GM21528 (cell line): ENCODE data around the gene RNF217.

Experiments
- ATAC-seq: cut with Tn5 transposase; IDR thresholded peaks from one replicate; pipeline ENCODE4 v1.9.1; 2021; ENCODE audit warnings: mild to moderate bottlenecking, moderate library complexity; ENCODE audit not compliant: unreplicated experiment, low FRiP score

The RNF217 gene

DNA sequence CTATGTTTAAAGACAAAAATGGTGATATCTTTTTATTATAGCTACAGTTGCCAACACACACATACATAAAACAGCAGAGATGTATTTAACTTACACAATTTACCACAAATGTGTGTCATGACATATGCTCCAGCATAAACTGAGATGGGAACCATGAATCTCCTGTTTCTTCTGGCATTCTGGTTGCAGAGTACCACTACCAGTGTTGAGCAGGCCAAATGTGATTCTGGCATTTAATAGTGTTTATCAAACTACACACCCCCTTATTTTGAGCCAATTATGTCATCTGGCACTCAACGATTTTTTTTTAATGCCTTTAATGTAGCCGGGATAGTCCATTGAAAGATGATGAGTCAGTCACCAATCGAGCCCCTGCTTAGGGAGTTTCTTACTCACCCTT, 132.3 kb downstream of the RNF217 start:
- ATAC-seq: no peak

DNA sequence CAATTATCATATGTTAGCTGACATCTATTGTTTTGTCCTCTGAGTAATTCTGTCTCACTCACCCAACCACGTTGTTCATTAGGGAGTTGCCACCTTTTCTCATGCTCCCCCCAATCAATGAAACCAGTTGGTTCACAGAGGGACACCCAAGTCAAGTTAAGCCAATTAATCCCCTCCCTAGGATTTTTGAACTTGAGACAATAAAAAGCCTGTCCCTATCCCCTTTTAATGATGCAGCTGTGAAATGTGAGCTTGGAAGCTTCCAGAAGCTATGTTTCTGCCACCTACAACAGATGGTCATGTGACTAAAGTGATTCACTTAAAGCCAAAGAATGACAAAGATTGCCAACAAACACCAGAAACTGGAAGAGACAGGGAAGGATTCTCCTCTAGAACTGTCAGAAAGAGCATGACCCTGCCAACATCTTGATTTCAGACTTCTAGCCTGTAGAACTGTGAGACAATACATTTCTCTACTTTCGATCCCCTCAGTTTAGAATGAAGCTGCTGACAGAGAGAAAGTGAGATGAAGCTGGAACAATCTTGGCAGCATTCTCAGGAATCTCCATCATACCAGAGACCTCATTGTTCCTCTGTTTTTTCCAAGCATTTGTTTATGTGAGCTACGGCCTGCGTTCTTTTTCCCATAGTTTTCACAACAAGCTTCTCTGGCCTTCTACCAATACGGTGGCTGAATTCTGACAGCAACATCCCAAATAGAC, 133.5 kb downstream of the RNF217 start:
- no peak for ATAC-seq

DNA sequence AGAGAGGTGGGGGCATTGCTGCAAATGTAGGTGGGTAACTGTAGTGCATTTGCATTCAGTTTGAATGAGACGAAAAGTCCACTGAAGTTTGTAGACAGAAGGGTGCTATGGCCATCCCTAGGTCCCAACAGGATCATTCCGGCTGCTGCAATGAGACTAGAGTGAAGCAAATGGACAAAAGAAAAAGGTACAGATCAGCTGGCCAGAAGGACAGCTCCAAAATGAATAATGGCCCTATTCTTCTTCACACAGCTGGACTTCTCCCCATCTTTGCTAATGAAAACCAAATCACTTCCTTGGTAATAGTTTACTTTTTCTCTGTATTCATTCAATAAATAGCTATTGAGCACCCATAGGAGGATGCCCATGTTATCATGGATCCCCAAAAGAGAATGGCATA, 134.9 kb downstream of the RNF217 start:
- no peak for ATAC-seq

GRCh38 chr6:125098253-125098652, 136.0 kb downstream of the RNF217 start:
- no peak for ATAC-seq

- peak; percentile 49 for ATAC-seq
Measured at GRCh38 chr6:125099211-125100073, 137.2 kb downstream of the RNF217 start.

DNA sequence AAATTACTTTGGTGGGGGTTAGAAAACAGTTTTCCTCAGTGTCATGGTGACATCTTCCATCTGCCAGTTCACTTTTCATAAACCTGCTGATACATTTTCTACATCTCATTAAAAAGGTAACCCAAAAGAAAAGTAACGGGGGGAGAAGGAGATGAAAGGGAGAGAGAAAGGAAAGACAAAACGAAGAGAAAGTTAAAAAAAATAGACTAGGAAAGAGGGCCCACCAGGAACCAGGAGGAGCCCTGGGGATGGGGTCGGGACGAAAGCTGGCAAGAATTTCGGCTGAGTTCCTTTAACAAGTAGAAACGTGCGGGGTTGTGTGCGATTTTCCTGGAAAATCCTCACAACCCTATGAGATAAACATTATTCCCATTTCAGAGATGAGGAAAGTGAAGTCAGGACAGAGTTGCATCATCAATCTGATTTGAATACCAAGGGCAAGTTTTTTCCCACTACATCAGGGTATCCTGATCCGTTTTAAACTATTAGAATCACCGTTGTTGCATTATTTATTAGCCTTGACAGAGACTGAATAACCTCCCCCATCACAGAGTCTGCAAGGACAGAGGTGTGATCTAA, 137.9 kb downstream of the RNF217 start:
- no peak for ATAC-seq

GRCh38 chr6:125101128-125101527, 138.9 kb downstream of the RNF217 start:
- ATAC-seq: no peak

DNA sequence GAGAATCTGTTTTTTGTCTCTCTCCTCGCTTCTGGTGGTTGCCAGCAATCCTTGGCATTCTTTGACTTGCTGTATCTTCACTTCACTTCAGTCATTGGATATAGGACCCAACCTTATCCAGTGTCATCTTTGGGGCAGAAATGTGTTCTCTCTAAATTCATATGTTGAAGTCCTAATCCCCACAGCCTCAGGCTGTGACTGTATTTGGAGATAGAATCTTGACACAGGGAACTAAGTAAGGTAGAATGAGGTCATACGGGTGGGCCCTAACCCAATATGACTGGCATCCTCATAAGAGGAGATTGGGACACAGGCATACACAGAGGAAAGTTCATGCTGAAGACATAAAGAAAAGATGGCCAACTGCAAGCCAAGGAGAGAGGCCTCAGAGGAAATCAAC, 139.4 kb downstream of the RNF217 start:
- ATAC-seq: no peak

DNA sequence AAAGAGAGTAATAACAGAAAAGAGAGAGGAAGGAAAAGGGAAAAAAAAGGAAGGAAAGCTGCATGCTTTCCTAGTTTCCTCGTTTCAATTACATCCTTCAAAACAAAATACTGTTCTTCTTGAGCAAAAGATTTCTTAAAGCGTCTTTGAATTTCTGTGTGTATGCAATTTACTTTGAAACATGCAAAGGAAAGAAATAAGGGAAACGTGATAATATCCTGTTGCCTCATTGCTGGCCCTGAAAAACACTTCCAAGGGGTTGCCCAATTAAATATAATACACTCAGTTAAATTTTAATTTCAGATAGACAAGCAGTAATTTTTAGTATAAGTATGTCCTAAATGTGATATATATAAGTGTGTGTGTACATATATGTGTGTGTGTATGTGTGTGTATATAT, 140.2 kb downstream of the RNF217 start:
- ATAC-seq: no peak

- no peak for ATAC-seq
Measured at GRCh38 chr6:125102891-125103290, 140.7 kb downstream of the RNF217 start.

GRCh38 chr6:125104425-125104824, 142.2 kb downstream of the RNF217 start:
- no peak for ATAC-seq

- no peak for ATAC-seq
Measured at GRCh38 chr6:125107048-125107447, 144.8 kb downstream of the RNF217 start.

- no peak for ATAC-seq
Measured at GRCh38 chr6:125107896-125108295, 145.7 kb downstream of the RNF217 start.

DNA sequence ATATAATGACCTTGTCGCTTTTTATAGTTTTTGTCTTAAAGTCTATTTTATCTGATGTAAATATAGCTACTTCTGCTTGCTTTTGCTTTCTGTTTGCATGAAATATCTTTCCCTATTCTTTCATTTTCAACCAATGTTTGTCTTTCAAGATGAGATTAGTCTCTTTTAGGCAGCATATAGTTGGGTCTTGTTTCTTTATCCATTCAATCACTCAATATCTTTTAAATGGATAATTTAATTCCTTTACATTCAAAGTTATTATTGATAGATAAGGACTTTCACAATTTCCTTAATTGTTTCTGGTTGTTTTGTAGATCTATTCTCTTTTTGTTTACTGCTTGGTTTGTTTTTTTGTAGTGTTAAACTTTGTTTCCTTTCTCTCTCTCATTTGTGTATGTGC, 147.8 kb downstream of the RNF217 start:
- ATAC-seq: no peak

DNA sequence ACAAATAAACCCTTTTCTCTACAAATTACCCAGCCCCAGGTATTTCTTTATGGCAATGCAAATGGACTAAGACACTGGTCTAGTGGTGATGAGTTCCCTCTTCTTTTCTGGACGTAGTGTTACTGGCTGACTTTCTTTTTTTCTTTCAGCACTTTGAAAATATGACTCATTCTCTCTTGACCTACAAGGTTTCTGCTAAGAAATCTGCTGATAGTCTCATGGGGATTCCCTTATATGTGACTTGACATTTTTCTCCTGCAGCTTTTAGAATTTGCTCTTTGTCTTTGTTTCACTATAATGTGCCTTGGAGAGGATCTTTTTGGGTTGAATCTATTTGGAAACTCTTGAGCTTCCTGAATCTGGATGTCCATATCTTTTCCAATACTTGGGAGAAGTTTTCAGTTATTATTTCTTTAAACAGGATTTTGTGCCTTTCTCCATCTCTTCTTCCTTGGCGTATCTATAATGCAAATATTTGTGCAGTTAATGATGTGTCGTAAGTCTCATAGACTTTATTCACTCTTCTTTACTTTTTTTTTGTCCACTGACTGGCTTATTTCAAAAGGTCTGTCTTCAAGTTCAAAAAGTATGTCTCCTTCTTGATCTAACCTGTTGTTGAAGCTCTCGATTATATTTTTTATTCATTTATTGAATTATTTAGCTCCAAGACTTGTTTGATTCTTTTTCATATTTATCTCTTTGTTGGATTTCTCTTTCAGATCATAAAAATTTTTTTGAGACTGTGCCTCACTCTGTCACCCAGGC, 149.2 kb downstream of the RNF217 start:
- ATAC-seq: no peak

GRCh38 chr6:125112934-125113333, 150.7 kb downstream of the RNF217 start:
- ATAC-seq: no peak

DNA sequence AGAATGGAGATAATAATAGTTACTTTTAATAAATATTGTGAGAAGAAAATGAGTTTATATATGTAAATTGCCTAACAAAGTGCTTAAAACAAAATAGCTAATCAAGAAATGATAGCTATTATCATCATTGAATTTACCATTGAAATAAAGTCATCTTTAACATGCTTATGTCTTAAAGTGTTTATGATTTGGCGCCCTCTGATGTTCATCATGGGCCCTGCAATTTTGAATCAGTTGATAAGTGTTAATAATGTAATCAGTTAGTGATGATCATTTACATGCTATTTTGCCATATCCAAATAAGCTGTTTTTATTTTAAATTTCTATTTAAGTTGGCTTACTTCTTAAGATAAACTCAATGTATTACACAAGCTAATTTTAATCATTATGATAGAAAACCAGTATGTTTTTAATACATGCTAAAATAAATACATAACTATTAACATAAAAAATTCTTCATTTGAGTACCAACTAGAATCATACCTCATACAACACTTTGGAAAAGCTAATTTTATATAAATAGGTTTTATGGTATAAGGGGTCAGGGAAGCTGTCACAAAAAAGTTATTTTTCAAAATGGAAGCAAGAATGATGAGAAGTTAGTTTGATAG, 152.1 kb downstream of the RNF217 start:
- ATAC-seq: no peak

DNA sequence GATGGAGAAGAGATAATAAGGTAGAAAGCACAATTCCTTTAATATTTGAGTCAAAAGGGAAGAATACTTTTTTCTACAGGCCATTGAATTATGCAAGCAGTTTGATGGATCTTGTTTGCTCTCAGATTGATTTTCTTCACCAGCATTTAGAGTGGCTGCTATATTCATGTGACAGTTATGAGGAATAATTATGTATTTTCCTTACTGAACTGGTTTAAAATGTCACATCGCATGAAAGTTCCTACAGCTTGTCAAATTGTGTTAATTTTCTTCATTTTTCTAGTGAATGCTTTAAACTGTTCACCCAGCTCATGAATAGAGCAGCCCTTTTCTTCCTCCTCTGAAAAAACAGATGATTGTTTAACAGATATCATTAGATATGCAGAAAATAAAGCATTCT, 153.9 kb downstream of the RNF217 start:
- ATAC-seq: no peak

GRCh38 chr6:125116710-125117109, 154.5 kb downstream of the RNF217 start:
- no peak for ATAC-seq

DNA sequence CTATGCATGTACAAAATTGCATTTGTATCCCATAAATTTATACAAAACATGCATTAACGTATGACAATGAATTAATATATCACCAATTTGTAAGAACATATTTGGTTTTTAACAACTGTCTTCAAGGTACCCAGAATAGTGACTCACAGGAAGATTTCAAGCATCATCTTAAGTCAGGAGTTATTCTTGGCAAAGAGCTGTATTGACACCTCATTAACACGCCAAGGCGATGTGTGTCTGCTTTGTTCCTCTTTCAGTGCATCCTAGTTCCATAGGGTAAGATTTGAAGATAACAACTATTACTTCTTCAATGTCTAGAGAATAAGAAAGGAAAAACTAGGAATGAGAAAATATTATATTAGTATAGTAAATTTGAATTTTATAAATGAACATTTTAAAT, 155.6 kb downstream of the RNF217 start:
- ATAC-seq: no peak
